Loucy (cell line): Measurements from ENCODE around the gene IL20RA.

Experiments used
- H2AFZ ChIP-seq: fragments of 200-600 bp; sonication (generic); 2 replicates; pipeline ENCODE4 v1.6.0; 2016; ENCODE audit warnings: antibody characterized with exemption, mild to moderate bottlenecking, low read length, moderate library complexity
- H3F3A ChIP-seq: fragments of 200-600 bp; 2 replicates; pipeline ENCODE4 v1.6.0; 2016; ENCODE audit warnings: antibody characterized with exemption, low read depth, mild to moderate bottlenecking
- H3K27me3 ChIP-seq: fragments of 200-600 bp; sonication (generic); 2 replicates; pipeline ENCODE4 v1.6.1; 2014; ENCODE audit warnings: low read length, mild to moderate bottlenecking; ENCODE audit not compliant: insufficient read depth, poor library complexity, severe bottlenecking
- H3K36me3 ChIP-seq: fragments of 200-600 bp; sonication (generic); 2 replicates; pipeline ENCODE4 v1.6.1; 2016; ENCODE audit warnings: low read length; ENCODE audit not compliant: insufficient read depth
- H3K4me1 ChIP-seq: fragments of 200-600 bp; sonication (generic); 2 replicates; pipeline ENCODE4 v1.5.1; 2014; ENCODE audit warnings: low read length, mild to moderate bottlenecking; ENCODE audit not compliant: insufficient read depth, poor library complexity, severe bottlenecking
- H3K4me2 ChIP-seq: fragments of 200-600 bp; sonication (generic); 2 replicates; pipeline ENCODE4 v1.6.0; 2014; ENCODE audit warnings: antibody characterized with exemption, low read length, low read depth, mild to moderate bottlenecking; ENCODE audit not compliant: poor library complexity, severe bottlenecking
- H3K4me3 ChIP-seq: fragments of 200-600 bp; sonication (generic); 2 replicates; pipeline ENCODE4 v1.5.1; 2014; ENCODE audit warnings: low read length, mild to moderate bottlenecking, mixed read lengths; ENCODE audit not compliant: poor library complexity, severe bottlenecking
- H3K79me2 ChIP-seq: fragments of 200-600 bp; sonication (generic); 2 replicates; pipeline ENCODE4 v1.6.1; 2014; ENCODE audit warnings: low read length; ENCODE audit not compliant: insufficient read depth
- H3K9ac ChIP-seq: fragments of 200-600 bp; sonication (generic); 2 replicates; pipeline ENCODE4 v1.6.0; 2014; ENCODE audit warnings: mild to moderate bottlenecking, low read depth, low read length, moderate library complexity; ENCODE audit not compliant: poor library complexity, severe bottlenecking
- H3K9me2 ChIP-seq: fragments of 200-600 bp; sonication (generic); replicated peaks from 2 replicates; pipeline ENCODE4 v1.6.1; 2016; ENCODE audit warnings: low read depth, low read length, mixed read lengths
- H3K9me3 ChIP-seq: fragments of 200-600 bp; sonication (generic); 2 replicates; pipeline ENCODE4 v1.6.1; 2014; ENCODE audit warnings: mild to moderate bottlenecking, antibody characterized with exemption, low read length, low read depth; ENCODE audit not compliant: insufficient read depth
- H4K20me1 ChIP-seq: fragments of 200-600 bp; sonication (generic); 2 replicates; pipeline ENCODE4 v1.6.0; 2014; ENCODE audit warnings: antibody characterized with exemption, low read length, mild to moderate bottlenecking; ENCODE audit not compliant: insufficient read depth, poor library complexity, severe bottlenecking
- CTCF ChIP-seq: fragments of 200-600 bp; sonication (generic); conservative IDR thresholded peaks from 2 replicates; pipeline ENCODE4 v1.5.1; 2014; ENCODE audit warnings: mild to moderate bottlenecking, antibody characterized with exemption, low read length
- EZH2phosphoT487 ChIP-seq: fragments of 200-600 bp; IDR thresholded peaks from 2 replicates; pipeline ENCODE4 v1.6.1; 2018; ENCODE audit warnings: antibody characterized with exemption, mild to moderate bottlenecking, moderate library complexity, borderline replicate concordance

The IL20RA gene

GRCh38 chr6:136987526-136987925, 57.2 kb downstream of the IL20RA start:
- H2AFZ ChIP-seq = no peak overlapping the region
- H4K20me1 ChIP-seq = no peaks in the 10 kb centered on the region
- no peak for TF ChIP-seq CTCF
- no peak for TF ChIP-seq EZH2phosphoT487
- no peaks in the 10 kb centered on the region for H3K79me2 ChIP-seq
- H3F3A ChIP-seq = no peaks in the 10 kb centered on the region
- no peak overlapping the region for H3K9ac ChIP-seq
- H3K9me3 ChIP-seq = no peaks in the 10 kb centered on the region
- H3K4me2 ChIP-seq = no peak overlapping the region
- H3K9me2 ChIP-seq = no peaks in the 10 kb centered on the region
- no peaks in the 10 kb centered on the region for H3K36me3 ChIP-seq
- no peaks in the 10 kb centered on the region for H3K4me1 ChIP-seq
- peaks cover 32% of the 10 kb centered on the region for H3K27me3 ChIP-seq
- H3K4me3 ChIP-seq = no peak overlapping the region

GRCh38 chr6:136985502-136985901, 59.3 kb downstream of the IL20RA start:
- TF ChIP-seq EZH2phosphoT487 (no peak), CTCF (no peak)
- Histone ChIP-seq H3K9me3 (no peaks in the 10 kb centered on the region), H3K4me2 (no peak overlapping the region), H3K4me3 (no peak overlapping the region), H3K36me3 (no peaks in the 10 kb centered on the region), H3K79me2 (no peaks in the 10 kb centered on the region), H3K27me3 (peaks cover 26% of the 10 kb centered on the region), H2AFZ (no peak overlapping the region), H3K4me1 (no peaks in the 10 kb centered on the region), H4K20me1 (no peaks in the 10 kb centered on the region), H3K9me2 (no peaks in the 10 kb centered on the region), H3F3A (no peaks in the 10 kb centered on the region), H3K9ac (no peak overlapping the region)

GRCh38 chr6:136984578-136984977, 60.2 kb downstream of the IL20RA start:
- TF ChIP-seq CTCF = no peak
- TF ChIP-seq EZH2phosphoT487 = no peak
- Histone ChIP-seq H3K9ac (no peak overlapping the region), H3K9me2 (no peaks in the 10 kb centered on the region), H3F3A (no peaks in the 10 kb centered on the region), H3K36me3 (no peaks in the 10 kb centered on the region), H3K9me3 (no peaks in the 10 kb centered on the region), H3K4me3 (no peak overlapping the region), H3K27me3 (peaks cover 29% of the 10 kb centered on the region), H3K4me1 (no peaks in the 10 kb centered on the region), H3K4me2 (no peak overlapping the region), H4K20me1 (no peaks in the 10 kb centered on the region), H2AFZ (no peak overlapping the region), H3K79me2 (no peaks in the 10 kb centered on the region)
